Forelimb muscle (tissue), 1 donor: Measurements from ENCODE around the gene NSMCE1. TPM values are rescaled to one million over a fixed set of nuclear protein-coding genes. Genes with fewer than 3 reads are reported as not detected.
"Not testable (repeated sequence)": the region's sequence is repeated elsewhere in the genome, so short reads cannot be mapped to it uniquely, and the experiment has no call there.

Source experiments
- DNase-seq: peaks from one replicate; pipeline ENCODE4 v3.0.0-alpha.2; 2013; ENCODE audit warnings: low read depth
- polyA plus RNA-seq: library from polyadenylated mRNA; unstranded; fragments of 120-200 nt; gene quantifications from one replicate; pipeline ENCODE4 v1.2.1, GENCODE V29; 2013; ENCODE audit not compliant: insufficient read length

Gene NSMCE1
- polyA plus RNA-seq, 1 donor = 48.9 TPM

DNA sequence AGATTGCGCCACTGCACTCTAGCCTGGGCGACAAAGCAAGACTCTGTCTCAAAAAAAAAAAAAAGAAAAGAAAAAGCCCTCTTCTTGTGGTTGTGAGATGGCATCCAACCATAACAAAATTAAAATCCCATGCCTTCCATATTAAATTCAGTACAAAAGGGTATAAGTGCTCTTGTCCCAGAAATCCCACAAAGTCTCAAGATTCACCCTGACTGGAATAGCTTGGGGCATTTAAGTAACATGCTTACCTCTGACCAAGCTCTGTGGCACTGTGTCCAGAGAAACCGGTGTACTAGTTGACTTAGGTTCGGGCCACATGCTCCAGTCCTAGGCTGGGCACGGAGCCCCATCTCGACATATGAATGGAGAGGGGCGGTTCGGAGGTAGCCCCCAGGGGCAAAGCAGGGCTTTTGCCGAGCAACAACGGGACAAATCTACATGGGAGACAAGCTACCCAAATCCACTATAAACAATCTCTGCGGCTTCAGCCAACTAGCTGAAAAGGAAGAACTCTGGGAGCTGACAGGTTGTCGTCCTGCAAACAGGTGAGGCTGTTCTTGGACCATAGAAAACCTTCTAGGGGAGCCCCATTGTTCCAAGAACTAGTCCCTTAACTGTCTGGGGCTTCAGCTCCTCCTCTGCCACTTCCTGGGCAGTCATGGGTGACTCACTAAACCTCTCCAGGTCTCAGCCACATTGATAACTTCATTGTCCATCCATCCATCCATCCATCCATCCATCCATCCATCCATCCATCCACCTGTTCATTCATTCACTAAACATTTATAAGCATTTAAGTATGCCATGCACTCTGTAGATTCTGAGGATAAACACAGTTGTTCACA is 34.9 kb upstream of the NSMCE1 start:
- no peak for DNase-seq

DNA sequence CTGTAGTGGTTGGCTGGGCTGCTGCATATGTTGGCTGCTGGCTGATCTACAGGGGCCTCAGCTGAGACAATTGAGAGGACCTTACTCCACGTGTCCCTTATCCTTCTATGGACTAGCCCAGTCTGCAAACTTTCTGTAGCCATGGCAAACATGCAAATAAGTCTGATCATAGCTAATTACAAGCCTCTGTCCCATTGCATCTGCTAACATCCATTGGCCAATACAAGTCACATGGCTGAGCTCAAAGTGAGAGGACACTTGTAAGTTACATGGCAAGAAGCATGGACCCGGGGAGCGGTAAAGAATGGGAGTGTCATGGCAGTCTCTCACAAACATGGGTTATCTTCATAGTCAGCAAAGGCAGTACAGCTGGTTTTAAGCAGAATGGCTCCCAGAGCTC is 33.6 kb upstream of the NSMCE1 start:
- DNase-seq = no peak

DNA sequence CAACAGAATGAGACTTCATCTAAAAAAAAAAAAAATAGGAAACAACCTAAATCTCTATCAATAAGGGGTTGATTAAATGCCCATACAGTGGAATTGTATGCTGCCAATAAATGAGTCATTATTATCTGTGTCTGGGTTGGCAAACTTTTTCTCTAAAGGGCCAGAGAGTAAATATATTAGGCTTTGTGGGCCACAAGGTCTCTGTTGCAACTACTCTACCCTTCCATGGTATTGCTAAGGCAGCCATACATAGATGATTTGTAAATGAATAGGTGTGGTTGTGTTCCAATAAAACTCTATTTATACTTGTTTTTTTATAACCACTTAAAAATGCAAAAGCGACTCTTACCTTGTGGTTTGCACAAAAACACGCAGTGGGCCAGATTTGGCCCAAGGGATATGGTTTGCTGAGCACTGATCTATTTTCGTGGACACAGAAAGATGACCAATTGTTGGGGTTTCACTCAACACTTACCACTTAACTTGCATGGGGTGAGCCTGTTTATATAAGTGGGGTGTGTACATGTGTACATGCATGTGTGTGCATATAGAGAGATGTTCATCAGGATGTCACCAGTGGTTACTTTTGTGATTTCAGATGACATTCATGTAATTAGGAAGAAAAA is 32.8 kb upstream of the NSMCE1 start:
- no peak for DNase-seq

- no peak for DNase-seq
Observed at GRCh38 chr16:27298132-27298531, 29.6 kb upstream of the NSMCE1 start.

DNA sequence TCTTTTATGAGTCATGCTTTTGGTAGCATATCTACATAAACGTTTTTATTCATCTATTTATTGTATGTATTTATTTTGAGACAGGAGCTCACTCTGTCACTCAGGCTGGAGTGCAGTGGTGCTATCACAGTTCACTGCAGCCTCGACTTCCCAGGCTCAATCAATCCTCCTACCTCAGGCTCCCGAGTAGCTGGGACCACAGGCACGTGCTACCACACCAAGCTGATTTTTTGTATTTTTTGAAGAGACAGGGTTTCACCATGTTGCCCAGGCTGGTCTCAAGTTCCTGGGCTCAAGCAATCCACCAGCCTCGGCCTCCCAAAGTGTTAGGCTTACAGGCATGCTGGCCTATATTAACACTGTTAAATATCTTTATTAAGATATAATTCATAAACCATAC is 24.8 kb upstream of the NSMCE1 start:
- no peak for DNase-seq

GRCh38 chr16:27291722-27292240 is 23.2 kb upstream of the NSMCE1 start:
- no peak for DNase-seq

DNA sequence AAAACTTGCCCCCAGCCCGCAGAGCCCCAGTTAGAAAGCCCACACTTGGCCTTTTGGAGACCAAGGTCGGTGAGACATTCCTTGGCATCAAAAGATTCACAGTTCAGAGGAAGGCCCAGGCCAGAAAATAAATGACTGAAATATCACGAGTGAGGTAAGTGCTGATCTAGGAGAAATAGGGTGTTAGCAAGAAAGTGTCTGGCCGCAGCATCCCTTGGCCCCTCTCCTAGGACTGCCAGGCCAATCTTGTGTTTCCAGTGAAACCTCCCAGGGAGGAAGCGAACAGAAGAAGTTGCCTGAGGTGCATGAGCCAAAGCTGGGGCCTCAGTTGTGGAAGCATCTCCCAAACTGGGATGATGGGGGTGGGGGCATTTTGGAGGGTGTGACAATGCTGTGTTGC is 22.5 kb upstream of the NSMCE1 start:
- no peak for DNase-seq

DNA sequence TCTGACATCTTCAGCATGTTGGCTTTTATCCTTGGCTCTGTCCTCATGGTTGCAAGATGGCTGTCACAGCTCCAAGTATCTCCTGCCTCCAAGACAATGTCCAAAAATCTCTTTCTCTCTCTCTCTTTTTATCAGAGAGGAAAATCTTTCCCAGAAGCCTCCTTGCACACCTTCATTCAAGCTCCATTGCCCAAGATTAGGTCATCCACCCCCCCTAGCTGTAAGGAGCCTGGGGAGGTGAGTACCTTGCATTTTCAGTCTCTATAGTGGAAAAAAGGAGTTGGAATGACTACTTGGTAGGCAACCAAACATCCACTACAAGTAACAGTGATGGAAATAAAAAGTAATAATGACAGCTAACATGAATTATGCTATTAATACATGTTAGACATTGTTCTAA is 22.0 kb upstream of the NSMCE1 start:
- DNase-seq = no peak

DNA sequence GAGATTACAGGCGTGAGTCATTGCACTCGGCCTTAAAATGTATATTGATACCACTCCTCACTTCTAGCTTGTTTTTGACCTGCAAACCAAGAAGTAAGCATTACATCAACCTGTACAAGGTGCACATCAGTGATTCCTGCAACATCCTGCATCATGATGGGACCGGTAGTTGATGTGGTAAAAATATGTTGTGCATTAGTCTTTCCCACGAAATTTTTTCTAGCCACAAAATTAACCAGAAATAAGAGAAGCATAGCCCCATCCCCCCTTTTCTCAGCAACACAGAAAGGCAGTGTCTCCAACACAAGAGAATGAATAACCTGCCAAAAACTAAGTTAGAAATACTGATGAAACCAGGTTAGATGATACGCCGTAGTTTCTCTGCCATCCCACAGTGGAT is 21.1 kb upstream of the NSMCE1 start:
- DNase-seq = no peak

GRCh38 chr16:27288313-27288712 is 19.7 kb upstream of the NSMCE1 start:
- DNase-seq = not testable (repeated sequence)

DNA sequence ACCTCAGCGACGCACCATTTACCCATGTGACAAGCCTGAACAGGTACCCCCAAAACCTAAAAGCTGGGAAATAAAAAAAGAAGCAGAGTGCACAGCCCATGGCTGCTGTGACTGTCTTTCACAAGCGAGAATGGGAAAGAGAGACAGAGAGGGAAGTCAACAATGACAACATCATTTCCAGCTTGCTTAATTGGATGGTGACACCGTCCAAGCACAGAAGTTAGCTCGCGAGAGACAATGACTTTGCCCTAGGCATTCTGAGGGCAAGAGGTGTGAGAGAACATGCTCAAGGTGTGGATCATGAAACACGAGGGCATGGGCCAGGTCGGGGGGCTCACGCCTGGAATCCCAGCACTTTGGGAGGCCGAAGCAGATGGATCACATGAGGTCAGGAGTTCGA is 19.3 kb upstream of the NSMCE1 start:
- no peak for DNase-seq

DNA sequence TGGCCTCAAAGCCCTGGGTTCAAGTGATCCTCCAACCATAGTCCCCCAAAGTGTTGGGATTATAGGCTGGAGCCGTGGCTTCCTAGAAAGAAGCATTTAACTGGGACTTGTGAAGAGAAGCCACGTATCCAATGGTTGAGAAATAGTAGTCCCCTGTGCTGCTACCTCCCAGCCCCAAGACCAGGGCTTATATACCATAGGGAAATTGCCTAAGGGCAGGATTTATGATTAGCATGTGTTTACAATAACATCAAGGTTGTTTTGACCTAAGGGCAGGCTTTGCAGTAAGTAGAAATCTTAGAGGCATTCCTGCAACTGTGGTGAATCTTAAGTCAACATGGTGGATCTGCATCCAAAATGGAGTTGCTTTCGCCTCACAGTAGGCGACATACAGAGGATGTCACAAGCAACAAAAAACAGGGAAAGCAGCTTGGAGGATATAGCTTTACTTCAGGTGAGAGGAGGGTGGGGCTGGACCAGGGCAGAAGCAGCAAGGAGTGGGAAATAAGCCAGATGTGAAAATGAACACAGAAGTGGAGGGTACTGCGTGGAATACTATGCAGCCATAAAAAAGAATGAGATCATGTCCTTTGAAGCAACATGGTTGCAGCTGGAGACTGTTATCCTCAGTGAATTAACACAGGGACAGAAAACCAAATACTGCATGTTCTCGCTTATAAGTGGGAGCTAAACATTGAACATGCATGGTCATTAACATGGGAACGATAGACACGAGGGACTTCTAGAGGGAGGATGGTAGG is 18.7 kb upstream of the NSMCE1 start:
- no peak for DNase-seq

DNA sequence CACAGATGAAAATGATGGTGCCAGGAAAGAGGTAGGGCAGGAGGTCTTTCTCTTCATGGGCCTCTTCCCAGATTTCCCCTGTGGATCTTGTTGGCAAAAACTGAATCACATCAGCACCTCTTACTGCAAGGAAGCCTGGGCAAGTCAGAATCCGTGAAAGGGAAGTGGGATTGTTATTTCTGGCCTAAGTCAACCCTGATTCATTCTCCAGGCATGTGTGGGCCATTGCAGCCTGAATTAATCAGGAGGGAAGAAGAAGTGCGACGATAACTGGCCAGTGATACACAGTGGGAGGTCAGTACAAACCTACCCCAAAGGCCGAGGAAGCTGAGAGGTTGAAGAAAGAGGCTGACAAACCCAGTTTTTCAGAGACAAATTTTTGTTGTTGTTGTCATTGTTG is 17.9 kb upstream of the NSMCE1 start:
- DNase-seq = no peak

DNA sequence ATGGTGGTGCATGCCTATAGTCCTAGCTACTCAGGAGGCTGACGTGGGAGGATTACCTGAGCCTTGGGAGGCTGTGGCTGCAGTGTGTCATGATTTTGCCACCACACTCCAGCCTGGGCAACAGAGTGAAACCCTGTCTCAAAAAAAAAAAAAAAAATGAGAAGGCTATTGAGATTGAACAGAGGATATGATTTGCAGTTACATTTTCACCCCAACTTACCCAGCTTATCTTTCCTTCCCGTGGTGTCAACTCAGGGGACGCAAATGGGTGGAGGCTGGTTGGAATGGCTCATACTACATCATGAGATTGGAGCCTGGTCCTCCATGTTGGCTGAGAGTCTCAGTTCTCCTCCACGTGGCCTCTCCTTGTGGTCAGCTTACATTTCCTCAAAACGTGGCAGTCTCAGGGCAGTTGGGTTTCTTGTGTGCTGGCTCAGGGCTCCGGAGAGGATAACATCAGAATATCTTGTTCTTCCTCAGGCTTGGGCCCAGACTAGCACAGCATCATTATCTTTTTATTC is 17.2 kb upstream of the NSMCE1 start:
- DNase-seq = no peak

DNA sequence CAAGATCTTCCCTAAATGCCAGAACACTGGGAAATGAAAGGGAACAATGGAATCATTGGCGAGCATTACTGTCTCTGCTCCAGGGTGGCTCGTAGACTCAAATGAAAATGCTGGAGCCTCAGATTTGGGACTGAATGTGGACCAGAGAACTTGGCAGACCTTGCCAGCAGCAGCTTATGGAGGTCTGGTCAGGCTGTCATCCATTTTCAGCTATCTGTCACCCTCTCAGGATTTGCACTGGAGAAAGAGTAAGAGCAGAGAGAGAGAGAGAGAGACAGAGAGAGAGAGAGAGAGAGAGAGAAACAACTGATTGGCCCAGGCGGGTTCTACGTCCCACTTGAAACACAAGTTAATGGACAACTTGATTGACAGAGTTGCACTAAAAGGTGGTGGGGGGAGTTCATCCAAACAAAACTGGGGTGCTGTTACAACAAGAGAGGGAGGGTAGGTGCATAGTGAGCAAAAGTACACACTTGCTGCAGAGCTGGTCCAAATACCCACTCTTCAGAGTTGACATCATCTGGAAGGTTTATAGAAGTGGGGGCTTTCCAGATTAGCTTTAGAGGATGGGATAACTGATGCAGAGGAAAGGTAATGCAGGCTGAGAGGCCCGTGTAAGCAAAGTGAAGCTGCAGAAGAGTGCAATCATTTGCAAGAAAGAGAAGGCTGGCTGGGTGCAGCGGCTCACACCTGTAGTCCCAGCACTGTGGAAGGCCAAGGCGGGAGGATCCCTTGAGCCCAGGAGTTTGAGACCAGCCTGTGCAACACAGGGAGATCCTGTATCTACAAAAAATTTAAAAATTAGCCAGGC is 16.5 kb upstream of the NSMCE1 start:
- DNase-seq = no peak

GRCh38 chr16:27281243-27281642 is 12.7 kb upstream of the NSMCE1 start:
- DNase-seq = no peak

GRCh38 chr16:27275394-27275793 is 6.8 kb upstream of the NSMCE1 start:
- DNase-seq = no peak

DNA sequence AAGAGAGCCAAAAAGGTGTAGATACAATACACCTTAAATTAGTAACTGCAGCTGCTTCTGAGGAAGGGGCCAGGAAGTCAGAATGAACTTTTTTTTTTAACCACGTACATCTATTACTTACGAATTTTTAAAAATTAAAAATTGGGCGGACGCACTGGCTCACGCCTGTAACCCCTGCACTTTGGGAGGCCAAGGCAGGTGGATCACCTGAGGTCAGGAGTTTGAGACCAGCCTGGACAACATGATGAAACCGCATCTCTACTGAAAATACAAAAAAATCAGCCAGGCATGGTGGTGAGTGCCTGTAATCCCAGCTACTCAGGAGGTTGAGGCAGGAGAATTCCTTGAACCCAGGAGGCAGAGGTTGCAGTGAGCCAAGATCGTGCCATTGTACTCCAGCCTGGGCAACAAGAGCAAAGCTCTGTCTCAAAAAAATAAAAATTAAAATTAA is 5.9 kb upstream of the NSMCE1 start:
- DNase-seq = not testable (repeated sequence)

- no peak for DNase-seq
Observed at GRCh38 chr16:27273670-27274423, 5.3 kb upstream of the NSMCE1 start.

GRCh38 chr16:27273330-27273669 is 4.7 kb upstream of the NSMCE1 start:
- DNase-seq = no peak

GRCh38 chr16:27272697-27273096 is 4.1 kb upstream of the NSMCE1 start:
- not testable (repeated sequence) for DNase-seq
